Endothelial cell (in vitro differentiated cells): ENCODE data around the gene PDE11A. TPM values are rescaled to one million over a fixed set of nuclear protein-coding genes. Genes with fewer than 3 reads are reported as not detected.

ENCODE experiments used
- DNase-seq: peaks from one replicate; pipeline ENCODE4 v3.0.0; 2021; ENCODE audit warnings: low spot score
- H3K27ac Mint-ChIP-seq: one replicate; pipeline ENCODE4 v1.8.0; 2021; ENCODE audit warnings: mixed read lengths, inconsistent platforms; ENCODE audit not compliant: unreplicated experiment
- H3K27me3 Mint-ChIP-seq: one replicate; pipeline ENCODE4 v1.8.0; 2021; ENCODE audit warnings: mild to moderate bottlenecking, moderate library complexity, mixed read lengths, inconsistent platforms; ENCODE audit not compliant: unreplicated experiment
- H3K36me3 Mint-ChIP-seq: one replicate; pipeline ENCODE4 v1.8.0; 2021; ENCODE audit warnings: mild to moderate bottlenecking, low read depth, mixed read lengths, inconsistent platforms; ENCODE audit not compliant: unreplicated experiment
- H3K4me1 Mint-ChIP-seq: one replicate; pipeline ENCODE4 v1.8.0; 2021; ENCODE audit warnings: mild to moderate bottlenecking, mixed read lengths, inconsistent platforms; ENCODE audit not compliant: unreplicated experiment
- H3K4me3 Mint-ChIP-seq: one replicate; pipeline ENCODE4 v1.8.0; 2021; ENCODE audit warnings: mild to moderate bottlenecking, mixed read lengths, inconsistent platforms; ENCODE audit not compliant: unreplicated experiment
- H3K9me3 Mint-ChIP-seq: one replicate; pipeline ENCODE4 v1.8.0; 2021; ENCODE audit warnings: mixed read lengths, inconsistent platforms; ENCODE audit not compliant: unreplicated experiment
- CTCF ChIP-seq: fragments of 200-600 bp; sonication (generic); IDR thresholded peaks from one replicate; pipeline ENCODE4 v1.5.0; 2021; ENCODE audit warnings: antibody characterized with exemption; ENCODE audit not compliant: unreplicated experiment
- total RNA-seq: library from RNA; stranded (reverse); fragmentation: NEBNext Ultra II Directional; extraction: Animal tissue kit (Norgen Biotek cat#: 25700); gene quantifications from one replicate; pipeline ENCODE4 v1.2.1, GENCODE V29; 2021; ENCODE audit not compliant: unreplicated experiment

The PDE11A gene
- total RNA-seq, 1 donor from 2014 or later, result 1.7 TPM

- peaks cover 1% of the 10 kb centered on the region for H3K27me3 Mint-ChIP-seq
- peaks cover 3% of the 10 kb centered on the region for H3K36me3 Mint-ChIP-seq
- no peaks in the 10 kb centered on the region for H3K9me3 Mint-ChIP-seq
- no peak for TF ChIP-seq CTCF
- no peak for DNase-seq
- H3K4me1 Mint-ChIP-seq, result peaks cover 9% of the 10 kb centered on the region
- no peak overlapping the region for H3K4me3 Mint-ChIP-seq
- H3K27ac Mint-ChIP-seq, result no peak overlapping the region
Measured at GRCh38 chr2:177587371-177587770, 485.2 kb downstream of the PDE11A start.

- peaks cover 6% of the 10 kb centered on the region for H3K4me1 Mint-ChIP-seq
- no peak for TF ChIP-seq CTCF
- no peak overlapping the region for H3K27ac Mint-ChIP-seq
- peaks cover 2% of the 10 kb centered on the region for H3K36me3 Mint-ChIP-seq
- no peak overlapping the region for H3K4me3 Mint-ChIP-seq
- no peak for DNase-seq
- peaks cover under 1% of the 10 kb centered on the region for H3K27me3 Mint-ChIP-seq
- H3K9me3 Mint-ChIP-seq, result no peaks in the 10 kb centered on the region
Measured at GRCh38 chr2:177586154-177586553, 486.4 kb downstream of the PDE11A start.

GRCh38 chr2:177585234-177585863 is 487.2 kb downstream of the PDE11A start:
- Mint-ChIP-seq H3K4me1 (peaks cover 5% of the 10 kb centered on the region), H3K4me3 (no peak overlapping the region), H3K36me3 (no peaks in the 10 kb centered on the region), H3K27ac (no peak overlapping the region), H3K27me3 (no peaks in the 10 kb centered on the region), H3K9me3 (no peaks in the 10 kb centered on the region)
- DNase-seq, result no peak
- TF ChIP-seq CTCF, result no peak

- DNase-seq, result no peak
- Mint-ChIP-seq H3K36me3 (no peaks in the 10 kb centered on the region), H3K9me3 (no peaks in the 10 kb centered on the region), H3K27me3 (no peaks in the 10 kb centered on the region), H3K27ac (no peak overlapping the region), H3K4me3 (no peak overlapping the region), H3K4me1 (peaks cover 5% of the 10 kb centered on the region)
- no peak for TF ChIP-seq CTCF
Measured at GRCh38 chr2:177584030-177584692, 488.4 kb downstream of the PDE11A start.

- DNase-seq, result no peak
- no peak for TF ChIP-seq CTCF
- Mint-ChIP-seq H3K4me3 (no peak overlapping the region), H3K4me1 (peaks cover 5% of the 10 kb centered on the region), H3K27me3 (no peaks in the 10 kb centered on the region), H3K36me3 (no peaks in the 10 kb centered on the region), H3K9me3 (no peaks in the 10 kb centered on the region), H3K27ac (no peak overlapping the region)
Measured at GRCh38 chr2:177582000-177582399, 490.6 kb downstream of the PDE11A start.
